Measurements from ENCODE around the gene PNCK.

Gene PNCK

DNA sequence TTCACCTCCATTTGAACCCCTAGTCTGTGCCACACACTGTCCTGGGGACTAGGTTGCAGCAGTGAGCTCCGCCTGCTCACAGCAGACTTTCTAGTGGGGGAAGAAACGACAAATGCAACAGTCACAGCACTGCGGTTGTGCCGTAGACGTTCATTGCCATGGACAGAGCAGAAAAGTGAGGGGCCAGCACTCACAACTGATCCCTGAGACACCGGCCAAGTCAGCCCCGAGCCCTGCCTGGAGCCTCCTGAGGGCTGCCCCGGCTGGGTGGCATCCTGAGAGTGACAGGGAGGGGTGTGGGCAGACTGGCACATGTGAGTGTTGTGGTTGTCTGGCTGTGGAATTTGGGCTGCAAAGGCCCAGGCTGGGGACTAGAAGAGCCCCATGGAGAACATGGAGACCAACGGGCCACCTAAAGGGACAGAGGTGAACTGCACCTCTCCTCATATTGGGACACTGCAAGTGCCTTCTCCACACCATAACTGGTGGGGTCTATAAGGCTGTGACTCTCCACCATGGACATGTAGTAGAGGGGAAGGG is 22.0 kb downstream of the PNCK start:
- H3K27ac ChIP-seq (ENCODE audit: low read depth, low read length): no peak overlapping the region
- H3K56ac ChIP-seq (ENCODE audit: low read length): no peak overlapping the region
- no peak overlapping the region for H3K23ac ChIP-seq (ENCODE audit: low read length)
- WGBS (ENCODE audit: extremely low coverage, insufficient coverage, low lambda C conversion rate): no CpG with 5 or more reads among the region's 9 CpGs
- H2AK5ac ChIP-seq (ENCODE audit: low read length): no peak overlapping the region
- H3K4ac ChIP-seq (ENCODE audit: low read depth, low read length): no peak overlapping the region
- H4K5ac ChIP-seq (ENCODE audit: low read length): no peak overlapping the region
- no peak overlapping the region for H3K4me3 ChIP-seq (ENCODE audit: low read length)
- H2BK120ac ChIP-seq (ENCODE audit: low read depth, low read length): no peak overlapping the region
- no peaks in the 10 kb centered on the region for H3K79me1 ChIP-seq (ENCODE audit: low read length)
- H3K18ac ChIP-seq (ENCODE audit: low read length): no peak overlapping the region
- peak; percentile 47 for DNase-seq
- H3K9ac ChIP-seq (ENCODE audit: low read length): no peak overlapping the region
- H2BK15ac ChIP-seq (replicated peaks; ENCODE audit: low read depth): no peak overlapping the region
- H3K36me3 ChIP-seq (ENCODE audit: control insufficient read depth, insufficient read depth, low read length): no peaks in the 10 kb centered on the region
- no peaks in the 10 kb centered on the region for H3K4me1 ChIP-seq (ENCODE audit: control insufficient read depth, low read depth, low read length)
- no peak overlapping the region for H3K4me2 ChIP-seq (ENCODE audit: low read length)
- no peak overlapping the region for H4K8ac ChIP-seq (ENCODE audit: low read depth, low read length)
- no peak overlapping the region for H2BK5ac ChIP-seq (ENCODE audit: low read length)
- peaks cover 11% of the 10 kb centered on the region for H3K27me3 ChIP-seq (ENCODE audit: insufficient read depth, low read length, poor library complexity)
- H3K79me2 ChIP-seq (ENCODE audit: control insufficient read depth, insufficient read depth, low read length): no peaks in the 10 kb centered on the region

DNA sequence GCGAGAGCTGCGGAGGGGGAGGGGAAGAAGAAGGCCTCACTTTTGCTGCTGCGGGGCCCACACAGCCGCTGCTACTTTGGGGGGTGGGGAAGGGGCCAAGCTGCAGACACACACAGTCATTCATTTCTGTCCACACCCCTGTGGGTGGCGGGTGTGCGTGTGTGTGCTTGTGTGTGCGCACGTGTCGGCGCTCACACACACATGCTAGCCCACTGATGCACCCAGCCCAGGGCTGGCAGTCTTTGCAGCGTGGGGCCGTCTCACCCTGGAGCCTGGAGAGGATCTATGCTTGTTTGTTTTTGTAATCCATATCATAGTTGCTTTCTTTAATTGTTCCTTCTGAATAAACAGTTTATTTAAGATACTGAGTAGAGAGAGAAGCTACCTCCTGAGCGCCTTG is 22.7 kb downstream of the PNCK start:
- no CpG with 5 or more reads among the region's 13 CpGs for WGBS (ENCODE audit: extremely low coverage, insufficient coverage, low lambda C conversion rate)
- Histone ChIP-seq H3K56ac (ENCODE audit: low read length) (no peak overlapping the region), H3K27ac (ENCODE audit: low read depth, low read length) (no peak overlapping the region), H3K27me3 (ENCODE audit: insufficient read depth, low read length, poor library complexity) (peaks cover 13% of the 10 kb centered on the region), H3K36me3 (ENCODE audit: control insufficient read depth, insufficient read depth, low read length) (no peaks in the 10 kb centered on the region), H3K4me3 (ENCODE audit: low read length) (no peak overlapping the region), H3K79me2 (ENCODE audit: control insufficient read depth, insufficient read depth, low read length) (no peaks in the 10 kb centered on the region), H3K23ac (ENCODE audit: low read length) (no peak overlapping the region), H3K4ac (ENCODE audit: low read depth, low read length) (no peak overlapping the region), H3K18ac (ENCODE audit: low read length) (no peak overlapping the region), H2AK5ac (ENCODE audit: low read length) (no peak overlapping the region), H2BK15ac (replicated peaks; ENCODE audit: low read depth) (no peak overlapping the region), H3K4me1 (ENCODE audit: control insufficient read depth, low read depth, low read length) (no peaks in the 10 kb centered on the region), H3K9ac (ENCODE audit: low read length) (no peak overlapping the region), H3K79me1 (ENCODE audit: low read length) (no peaks in the 10 kb centered on the region), H3K4me2 (ENCODE audit: low read length) (no peak overlapping the region), H4K5ac (ENCODE audit: low read length) (no peak overlapping the region), H2BK5ac (ENCODE audit: low read length) (no peak overlapping the region), H2BK120ac (ENCODE audit: low read depth, low read length) (no peak overlapping the region), H4K8ac (ENCODE audit: low read depth, low read length) (no peak overlapping the region)
- no peak for DNase-seq

DNA sequence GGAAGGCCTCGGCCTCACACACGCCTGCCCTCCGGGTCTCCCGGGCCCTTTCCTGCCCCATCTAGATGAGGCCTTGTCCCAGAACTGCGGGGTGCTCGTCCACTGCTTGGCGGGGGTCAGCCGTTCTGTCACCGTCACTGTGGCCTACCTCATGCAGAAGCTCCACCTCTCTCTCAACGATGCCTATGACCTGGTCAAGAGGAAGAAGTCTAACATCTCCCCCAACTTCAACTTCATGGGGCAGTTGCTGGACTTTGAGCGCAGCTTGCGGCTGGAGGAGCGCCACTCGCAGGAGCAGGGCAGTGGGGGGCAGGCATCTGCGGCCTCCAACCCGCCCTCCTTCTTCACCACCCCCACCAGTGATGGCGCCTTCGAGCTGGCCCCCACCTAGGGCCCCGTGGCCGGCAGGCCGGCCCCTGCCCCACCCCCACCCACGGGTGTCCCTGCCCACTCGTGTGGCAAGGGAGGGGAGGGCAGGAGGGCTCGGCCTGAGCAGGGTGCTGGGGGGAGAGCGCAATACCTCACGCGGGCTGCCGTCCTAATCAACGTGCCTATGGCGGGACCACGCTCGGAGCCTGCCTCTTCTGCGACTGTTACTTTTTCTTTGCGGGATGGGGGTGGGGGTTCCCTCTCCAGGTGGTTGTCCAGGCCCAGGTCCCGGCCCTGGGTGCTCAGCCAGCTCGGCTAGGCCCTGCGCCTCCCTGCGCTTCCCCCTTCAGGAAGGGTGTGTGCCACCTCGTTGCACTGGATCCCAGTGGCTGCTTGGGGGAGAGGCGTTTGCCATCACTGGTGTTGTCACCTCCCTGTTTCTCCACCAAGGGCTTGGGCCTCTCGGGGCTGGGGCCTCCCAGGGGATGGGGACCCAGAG is 23.5 kb downstream of the PNCK start:
- Histone ChIP-seq H2AK5ac (ENCODE audit: low read length) (no peak overlapping the region), H3K9ac (ENCODE audit: low read length) (no peak overlapping the region), H3K18ac (ENCODE audit: low read length) (no peak overlapping the region), H3K4me1 (ENCODE audit: control insufficient read depth, low read depth, low read length) (no peaks in the 10 kb centered on the region), H3K4ac (ENCODE audit: low read depth, low read length) (no peak overlapping the region), H3K27me3 (ENCODE audit: insufficient read depth, low read length, poor library complexity) (peaks cover 15% of the 10 kb centered on the region), H2BK120ac (ENCODE audit: low read depth, low read length) (no peak overlapping the region), H3K23ac (ENCODE audit: low read length) (no peak overlapping the region), H3K56ac (ENCODE audit: low read length) (peak overlapping the region; percentile 76), H3K4me2 (ENCODE audit: low read length) (no peak overlapping the region), H4K8ac (ENCODE audit: low read depth, low read length) (no peak overlapping the region), H3K79me1 (ENCODE audit: low read length) (no peaks in the 10 kb centered on the region), H3K79me2 (ENCODE audit: control insufficient read depth, insufficient read depth, low read length) (no peaks in the 10 kb centered on the region), H2BK15ac (replicated peaks; ENCODE audit: low read depth) (no peak overlapping the region), H4K5ac (ENCODE audit: low read length) (no peak overlapping the region), H3K36me3 (ENCODE audit: control insufficient read depth, insufficient read depth, low read length) (no peaks in the 10 kb centered on the region), H3K27ac (ENCODE audit: low read depth, low read length) (no peak overlapping the region), H2BK5ac (ENCODE audit: low read length) (no peak overlapping the region), H3K4me3 (ENCODE audit: low read length) (no peak overlapping the region)
- DNase-seq: no peak
- WGBS (ENCODE audit: extremely low coverage, insufficient coverage, low lambda C conversion rate): no CpG with 5 or more reads among the region's 41 CpGs

DNA sequence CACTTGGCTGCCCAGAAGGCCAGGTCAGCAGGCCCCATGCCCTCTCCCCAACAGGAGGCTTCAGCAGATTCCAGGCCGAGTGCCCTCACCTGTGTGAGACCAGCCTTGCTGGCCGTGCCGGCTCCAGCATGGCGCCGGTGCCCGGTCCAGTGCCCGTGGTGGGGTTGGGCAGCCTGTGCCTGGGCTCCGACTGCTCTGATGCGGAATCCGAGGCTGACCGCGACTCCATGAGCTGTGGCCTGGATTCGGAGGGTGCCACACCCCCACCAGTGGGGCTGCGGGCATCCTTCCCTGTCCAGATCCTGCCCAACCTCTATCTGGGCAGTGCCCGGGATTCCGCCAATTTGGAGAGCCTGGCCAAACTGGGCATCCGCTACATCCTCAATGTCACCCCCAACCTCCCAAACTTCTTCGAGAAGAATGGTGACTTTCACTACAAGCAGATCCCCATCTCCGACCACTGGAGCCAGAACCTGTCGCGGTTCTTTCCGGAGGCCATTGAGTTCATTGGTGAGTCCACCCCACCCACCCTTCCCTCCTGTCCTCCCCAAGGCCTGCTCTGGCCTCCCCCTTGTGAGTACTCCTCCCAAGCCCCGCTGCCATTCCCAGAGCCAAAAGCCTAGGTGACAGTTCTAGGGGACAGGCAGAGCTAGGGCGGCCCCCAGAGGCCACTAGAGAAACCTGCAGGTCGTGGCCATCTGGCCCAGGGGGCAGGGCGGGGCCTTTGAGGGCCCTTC is 24.3 kb downstream of the PNCK start:
- Histone ChIP-seq H3K4ac (ENCODE audit: low read depth, low read length) (no peak overlapping the region), H2AK5ac (ENCODE audit: low read length) (no peak overlapping the region), H3K56ac (ENCODE audit: low read length) (no peak overlapping the region), H3K4me3 (ENCODE audit: low read length) (no peak overlapping the region), H3K36me3 (ENCODE audit: control insufficient read depth, insufficient read depth, low read length) (no peaks in the 10 kb centered on the region), H3K79me2 (ENCODE audit: control insufficient read depth, insufficient read depth, low read length) (no peaks in the 10 kb centered on the region), H3K18ac (ENCODE audit: low read length) (no peak overlapping the region), H3K27me3 (ENCODE audit: insufficient read depth, low read length, poor library complexity) (peaks cover 15% of the 10 kb centered on the region), H4K8ac (ENCODE audit: low read depth, low read length) (no peak overlapping the region), H3K79me1 (ENCODE audit: low read length) (no peaks in the 10 kb centered on the region), H2BK5ac (ENCODE audit: low read length) (no peak overlapping the region), H3K27ac (ENCODE audit: low read depth, low read length) (no peak overlapping the region), H2BK15ac (replicated peaks; ENCODE audit: low read depth) (no peak overlapping the region), H3K23ac (ENCODE audit: low read length) (no peak overlapping the region), H2BK120ac (ENCODE audit: low read depth, low read length) (no peak overlapping the region), H3K4me2 (ENCODE audit: low read length) (no peak overlapping the region), H3K9ac (ENCODE audit: low read length) (no peak overlapping the region), H3K4me1 (ENCODE audit: control insufficient read depth, low read depth, low read length) (no peaks in the 10 kb centered on the region), H4K5ac (ENCODE audit: low read length) (no peak overlapping the region)
- DNase-seq: peak; percentile 79
- WGBS (ENCODE audit: extremely low coverage, insufficient coverage, low lambda C conversion rate): no CpG with 5 or more reads among the region's 26 CpGs

DNA sequence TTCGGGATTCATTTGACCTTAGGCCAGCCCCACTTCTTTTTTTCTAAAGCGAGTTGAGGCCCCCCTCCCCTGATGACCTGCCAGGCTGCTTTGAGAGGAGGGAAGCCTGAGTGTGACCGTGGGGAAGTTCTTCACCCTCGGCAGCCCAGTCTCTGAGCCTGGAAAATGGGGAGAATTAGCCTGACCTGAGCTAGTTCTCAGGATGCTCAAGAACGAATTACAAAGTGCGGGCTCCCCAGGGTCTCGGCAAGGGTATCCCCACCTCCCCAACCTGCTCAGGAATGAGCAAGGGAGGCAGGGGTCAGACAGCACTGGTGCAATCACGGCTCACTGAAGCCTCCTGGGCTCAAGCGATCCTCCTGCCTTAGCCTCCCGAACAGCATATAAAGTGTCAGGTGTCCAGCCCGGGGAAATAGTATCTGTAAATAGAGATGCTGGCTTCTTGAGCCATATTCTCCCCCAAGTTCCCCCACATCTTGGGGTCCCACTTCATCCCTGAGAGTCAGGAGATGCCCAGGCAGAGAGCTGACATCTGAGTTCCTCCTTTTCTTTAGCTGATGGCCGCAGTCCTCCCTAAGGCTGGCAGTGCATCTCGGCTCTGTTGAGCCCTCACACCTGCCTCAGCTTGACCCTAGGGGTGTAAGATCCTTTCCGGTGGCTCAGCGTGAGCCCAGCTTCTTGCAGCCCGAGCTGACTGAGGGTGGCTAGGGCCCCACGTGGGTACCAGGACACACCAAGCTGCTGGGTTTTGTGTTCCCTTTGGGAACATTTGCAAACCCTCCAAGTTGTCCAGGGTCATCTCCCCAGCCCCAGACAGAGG is 25.0 kb downstream of the PNCK start:
- Histone ChIP-seq H2BK15ac (replicated peaks; ENCODE audit: low read depth) (no peak overlapping the region), H2BK120ac (ENCODE audit: low read depth, low read length) (no peak overlapping the region), H3K4me1 (ENCODE audit: control insufficient read depth, low read depth, low read length) (no peaks in the 10 kb centered on the region), H3K9ac (ENCODE audit: low read length) (no peak overlapping the region), H3K23ac (ENCODE audit: low read length) (no peak overlapping the region), H3K36me3 (ENCODE audit: control insufficient read depth, insufficient read depth, low read length) (no peaks in the 10 kb centered on the region), H3K27me3 (ENCODE audit: insufficient read depth, low read length, poor library complexity) (peaks cover 19% of the 10 kb centered on the region), H3K18ac (ENCODE audit: low read length) (no peak overlapping the region), H4K8ac (ENCODE audit: low read depth, low read length) (no peak overlapping the region), H3K56ac (ENCODE audit: low read length) (no peak overlapping the region), H3K79me2 (ENCODE audit: control insufficient read depth, insufficient read depth, low read length) (no peaks in the 10 kb centered on the region), H4K5ac (ENCODE audit: low read length) (no peak overlapping the region), H3K27ac (ENCODE audit: low read depth, low read length) (no peak overlapping the region), H3K4ac (ENCODE audit: low read depth, low read length) (no peak overlapping the region), H3K4me2 (ENCODE audit: low read length) (no peak overlapping the region), H2AK5ac (ENCODE audit: low read length) (no peak overlapping the region), H3K79me1 (ENCODE audit: low read length) (no peaks in the 10 kb centered on the region), H2BK5ac (ENCODE audit: low read length) (no peak overlapping the region), H3K4me3 (ENCODE audit: low read length) (no peak overlapping the region)
- no peak for DNase-seq
- no CpG with 5 or more reads among the region's 17 CpGs for WGBS (ENCODE audit: extremely low coverage, insufficient coverage, low lambda C conversion rate)
